ENCODE data around the gene KIAA0232. TPM values are rescaled to one million over a fixed set of nuclear protein-coding genes. Genes with fewer than 3 reads are reported as not detected.

Gene KIAA0232
- total and polyA plus RNA-seq, 2 of the 8 experiments (the other 6 are each of a cell fraction or from before 2014, with no cell fraction given) = 5.6 to 23.3 TPM

GRCh38 chr4:6858997-6859396, 76.5 kb downstream of the KIAA0232 start:
- Histone ChIP-seq H2AK5ac (ENCODE audit: low read depth, low read length) (no peak overlapping the region), H3K14ac (ENCODE audit: insufficient read length) (no peak overlapping the region), H2BK20ac (ENCODE audit: low read length) (no peak overlapping the region), H4K20me1 (replicated peaks in 1 of 2; ENCODE audit: control insufficient read depth in 1 of 2, insufficient read depth in 2 of 2, low read length in 2 of 2) (peaks cover 0 to 3% of the 10 kb centered on the region in 2 experiments), H3K23me2 (ENCODE audit: low read depth, low read length) (no peaks in the 10 kb centered on the region), H3K56ac (replicated peaks; ENCODE audit: insufficient read length, low read depth, low read length) (no peak overlapping the region), H3K4me3 (ENCODE audit: extremely low read depth in 1 of 4, insufficient read depth in 2 of 4, low read depth in 3 of 4, low read length in 4 of 4) (no peak overlapping the region), H3K36me3 (ENCODE audit: control insufficient read depth in 2 of 4, insufficient read depth in 4 of 4, low read length in 3 of 4) (peaks cover 2 to 48% (median 29%) of the 10 kb centered on the region in 4 experiments; a peak in 7 of 8 replicates), H3K79me1 (ENCODE audit: low read depth, low read length) (0 out of 2 replicates have a peak, but pooled peaks cover 2% of the 10 kb centered on the region), H4K91ac (replicated peaks; ENCODE audit: insufficient read length, low read length) (no peak overlapping the region), H2BK12ac (ENCODE audit: low read depth, low read length) (no peak overlapping the region), H3K27ac (ENCODE audit: low read depth, low read length) (no peak overlapping the region), H2BK15ac (ENCODE audit: low read length) (no peak overlapping the region), H3K4me2 (ENCODE audit: insufficient read depth in 1 of 2, low read depth in 2 of 2, low read length in 2 of 2) (no peak overlapping the region), H3K23ac (ENCODE audit: insufficient read length) (no peak overlapping the region), H3K4ac (replicated peaks; ENCODE audit: insufficient read length, low read depth, low read length) (no peak overlapping the region), H2BK5ac (ENCODE audit: low read depth, low read length) (no peak overlapping the region), H4K5ac (ENCODE audit: insufficient read length, low read depth, low read length) (no peak overlapping the region), H3K4me1 (replicated peaks in 1 of 4; ENCODE audit: control insufficient read depth in 3 of 4, insufficient read depth in 4 of 4, low read length in 3 of 4) (peaks cover 0 to 3% (median 0%) of the 10 kb centered on the region in 4 experiments; a peak in 2 of 7 replicates), H2BK120ac (replicated peaks; ENCODE audit: low read depth, low read length) (no peak overlapping the region), H3K9ac (replicated peaks in 1 of 4; ENCODE audit: extremely low read depth in 1 of 4, low read depth in 3 of 4, low read length in 3 of 4) (no peak overlapping the region), H3K18ac (ENCODE audit: extremely low read depth, low read length) (no peak overlapping the region), H2AFZ (ENCODE audit: low read length) (no peak overlapping the region), H3K9me3 (ENCODE audit: insufficient read depth in 2 of 2, low read depth in 1 of 2, low read length in 1 of 2) (no peaks in the 10 kb centered on the region), H3K79me2 (ENCODE audit: control insufficient read depth in 1 of 2, insufficient read depth in 2 of 2, low read length in 2 of 2) (no peaks in the 10 kb centered on the region), H4K8ac (ENCODE audit: extremely low read depth, insufficient read depth, low read length) (no peak overlapping the region), H3K27me3 (replicated peaks in 1 of 4; ENCODE audit: control insufficient read depth in 3 of 4, extremely low read depth in 1 of 4, insufficient read depth in 3 of 4, low read length in 3 of 4) (no peaks in the 10 kb centered on the region)
- 83% methylated on average over 4 of the region's 6 CpGs; no CpG with 5 or more reads in 1 of the 2 experiments for WGBS, 2 experiments (ENCODE audit: extremely low coverage in 1 of 2, insufficient coverage in 1 of 2, insufficient read length in 1 of 2, insufficient replicate concordance in 2 of 2, low coverage in 1 of 2, low lambda C conversion rate in 2 of 2, missing lambda C conversion rate in 1 of 2)
- DNase-seq (ENCODE audit: low read depth in 1 of 2, low spot score in 2 of 2) (no peak), FAIRE-seq (no peak)
- CTCF ChIA-PET (ENCODE audit: partially characterized antibody) = interaction anchor here (6.7 kb wide), 1 partner anchor 14 kb away, joined by 42 read pairs; no protein-coding TSS in a partner anchor
- POLR2A ChIA-PET (ENCODE audit: partially characterized antibody) = no interaction called here
- TF ChIP-seq CREB1 (IDR thresholded peaks at IDR 0.05) = no peak
- no peak for TF ChIP-seq TEAD4 (IDR thresholded peaks at IDR 0.05; ENCODE audit: low read depth, low read length)
- no peak for TF ChIP-seq ASH2L (IDR thresholded peaks at IDR 0.05; ENCODE audit: low read length)
- no peak for TF ChIP-seq POLR2A (IDR thresholded peaks at IDR 0.05; ENCODE audit: control extremely low read depth in 1 of 2, low read depth in 2 of 2, low read length in 2 of 2)
- no peak for TF ChIP-seq TBP (IDR thresholded peaks at IDR 0.05; ENCODE audit: low read depth, low read length)
- no peak for TF ChIP-seq RAD21 (IDR thresholded peaks at IDR 0.05 in 1 of 2, conservative IDR thresholded peaks at IDR 0.05 in 1 of 2; ENCODE audit: low read depth in 2 of 2, low read length in 2 of 2)
- no peak for TF ChIP-seq YY1 (IDR thresholded peaks at IDR 0.05; ENCODE audit: low read depth, low read length)
- no peak for TF ChIP-seq GTF2F1 (IDR thresholded peaks at IDR 0.05; ENCODE audit: borderline replicate concordance, low read depth, low read length)
- TF ChIP-seq ATF2 (IDR thresholded peaks at IDR 0.05; ENCODE audit: low read length) = no peak
- no peak for TF ChIP-seq SIN3A (conservative IDR thresholded peaks at IDR 0.05 in 1 of 2, IDR thresholded peaks at IDR 0.05 in 1 of 2; ENCODE audit: low read depth in 1 of 2, low read length in 2 of 2)
- TF ChIP-seq BRCA1 (IDR thresholded peaks at IDR 0.05; ENCODE audit: low read depth, low read length) = no peak
- TF ChIP-seq USF2 (IDR thresholded peaks at IDR 0.05; ENCODE audit: low read length) = no peak

All from H1 (cell line).